Measurements from ENCODE around the gene RELL2.

RELL2 gene

DNA sequence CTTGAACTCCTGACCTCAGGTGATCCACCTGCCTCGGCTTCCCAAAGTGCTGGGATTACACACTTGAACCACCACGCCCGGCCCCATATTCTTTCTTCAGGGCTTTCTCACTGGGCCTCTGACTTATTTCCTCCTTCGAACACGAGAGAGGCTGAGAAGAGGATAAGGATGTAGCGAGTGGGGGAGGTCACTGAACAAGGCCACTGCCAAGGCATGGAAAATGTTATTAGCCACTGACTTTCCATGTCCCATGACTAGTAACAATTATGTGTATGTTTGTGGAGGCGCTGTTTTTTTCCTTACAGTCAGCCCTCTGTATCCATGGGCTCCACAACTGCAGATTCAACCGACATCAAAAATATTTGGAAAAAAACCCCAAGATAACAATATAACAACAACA lies 26.7 kb downstream of the RELL2 start:
- TF ChIP-seq POLR2AphosphoS5 (IDR thresholded peaks at IDR 0.05; ENCODE audit: low read depth, low read length) (no peak), FOXP2 (optimal IDR thresholded peaks at IDR 0.05; ENCODE audit: borderline replicate concordance, extremely low read depth, extremely low read length, insufficient read depth) (no peak), TAF1 (IDR thresholded peaks at IDR 0.05; ENCODE audit: borderline replicate concordance, insufficient read depth, low read length) (no peak), SIN3A (IDR thresholded peaks at IDR 0.05; ENCODE audit: borderline replicate concordance, insufficient read depth, low read length) (no peak)
- TF ChIP-seq, protein P1, sequence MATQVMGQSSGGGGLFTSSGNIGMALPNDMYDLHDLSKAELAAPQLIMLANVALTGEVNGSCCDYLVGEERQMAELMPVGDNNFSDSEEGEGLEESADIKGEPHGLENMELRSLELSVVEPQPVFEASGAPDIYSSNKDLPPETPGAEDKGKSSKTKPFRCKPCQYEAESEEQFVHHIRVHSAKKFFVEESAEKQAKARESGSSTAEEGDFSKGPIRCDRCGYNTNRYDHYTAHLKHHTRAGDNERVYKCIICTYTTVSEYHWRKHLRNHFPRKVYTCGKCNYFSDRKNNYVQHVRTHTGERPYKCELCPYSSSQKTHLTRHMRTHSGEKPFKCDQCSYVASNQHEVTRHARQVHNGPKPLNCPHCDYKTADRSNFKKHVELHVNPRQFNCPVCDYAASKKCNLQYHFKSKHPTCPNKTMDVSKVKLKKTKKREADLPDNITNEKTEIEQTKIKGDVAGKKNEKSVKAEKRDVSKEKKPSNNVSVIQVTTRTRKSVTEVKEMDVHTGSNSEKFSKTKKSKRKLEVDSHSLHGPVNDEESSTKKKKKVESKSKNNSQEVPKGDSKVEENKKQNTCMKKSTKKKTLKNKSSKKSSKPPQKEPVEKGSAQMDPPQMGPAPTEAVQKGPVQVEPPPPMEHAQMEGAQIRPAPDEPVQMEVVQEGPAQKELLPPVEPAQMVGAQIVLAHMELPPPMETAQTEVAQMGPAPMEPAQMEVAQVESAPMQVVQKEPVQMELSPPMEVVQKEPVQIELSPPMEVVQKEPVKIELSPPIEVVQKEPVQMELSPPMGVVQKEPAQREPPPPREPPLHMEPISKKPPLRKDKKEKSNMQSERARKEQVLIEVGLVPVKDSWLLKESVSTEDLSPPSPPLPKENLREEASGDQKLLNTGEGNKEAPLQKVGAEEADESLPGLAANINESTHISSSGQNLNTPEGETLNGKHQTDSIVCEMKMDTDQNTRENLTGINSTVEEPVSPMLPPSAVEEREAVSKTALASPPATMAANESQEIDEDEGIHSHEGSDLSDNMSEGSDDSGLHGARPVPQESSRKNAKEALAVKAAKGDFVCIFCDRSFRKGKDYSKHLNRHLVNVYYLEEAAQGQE (IDR thresholded peaks at IDR 0.05; ENCODE audit: insufficient read depth in 1 of 2, low read depth in 2 of 2, low read length in 2 of 2) = no peak

DNA sequence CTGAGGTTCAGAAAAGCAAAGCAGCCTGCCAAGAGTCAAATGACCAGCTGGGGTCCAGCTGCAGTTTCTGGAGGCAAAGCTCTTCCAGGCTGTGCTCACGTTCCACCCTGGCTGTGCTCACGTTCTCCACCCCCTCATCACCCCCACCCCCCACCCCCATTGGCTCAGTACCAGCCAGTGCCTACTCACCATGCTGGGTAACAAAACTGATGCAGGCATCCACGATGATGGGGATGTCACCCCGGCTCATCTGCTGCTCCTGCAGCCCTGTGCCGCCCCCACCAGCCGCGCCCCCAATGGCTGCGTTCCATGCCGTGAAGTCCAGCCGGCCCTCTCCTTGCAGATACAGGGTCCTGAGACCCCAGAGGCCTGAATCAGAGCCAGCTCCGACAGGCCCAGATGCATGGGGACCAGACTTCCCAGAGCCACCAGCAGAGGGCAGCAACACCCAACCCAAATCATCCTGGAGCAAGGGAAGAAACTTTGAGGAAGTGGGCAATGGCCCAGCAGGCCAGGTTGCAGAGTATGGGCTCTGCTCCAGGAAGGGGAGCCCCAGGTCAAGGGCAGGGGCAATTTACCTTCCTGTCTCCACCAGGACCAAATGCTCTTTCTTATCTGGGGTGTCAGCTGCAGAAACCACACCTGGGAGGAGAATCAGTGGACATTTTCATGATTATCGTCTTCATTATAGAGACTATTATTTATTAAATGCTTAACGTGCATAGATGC lies 28.1 kb downstream of the RELL2 start:
- TF ChIP-seq, protein P1 (IDR thresholded peaks at IDR 0.05; ENCODE audit: insufficient read depth in 1 of 2, low read depth in 2 of 2, low read length in 2 of 2) = no peak
- TF ChIP-seq POLR2AphosphoS5 (IDR thresholded peaks at IDR 0.05; ENCODE audit: low read depth, low read length) = no peak
- no peak for TF ChIP-seq TAF1 (IDR thresholded peaks at IDR 0.05; ENCODE audit: borderline replicate concordance, insufficient read depth, low read length)
- no peak for TF ChIP-seq FOXP2 (optimal IDR thresholded peaks at IDR 0.05; ENCODE audit: borderline replicate concordance, extremely low read depth, extremely low read length, insufficient read depth)
- TF ChIP-seq SIN3A (IDR thresholded peaks at IDR 0.05; ENCODE audit: borderline replicate concordance, insufficient read depth, low read length) = no peak

DNA sequence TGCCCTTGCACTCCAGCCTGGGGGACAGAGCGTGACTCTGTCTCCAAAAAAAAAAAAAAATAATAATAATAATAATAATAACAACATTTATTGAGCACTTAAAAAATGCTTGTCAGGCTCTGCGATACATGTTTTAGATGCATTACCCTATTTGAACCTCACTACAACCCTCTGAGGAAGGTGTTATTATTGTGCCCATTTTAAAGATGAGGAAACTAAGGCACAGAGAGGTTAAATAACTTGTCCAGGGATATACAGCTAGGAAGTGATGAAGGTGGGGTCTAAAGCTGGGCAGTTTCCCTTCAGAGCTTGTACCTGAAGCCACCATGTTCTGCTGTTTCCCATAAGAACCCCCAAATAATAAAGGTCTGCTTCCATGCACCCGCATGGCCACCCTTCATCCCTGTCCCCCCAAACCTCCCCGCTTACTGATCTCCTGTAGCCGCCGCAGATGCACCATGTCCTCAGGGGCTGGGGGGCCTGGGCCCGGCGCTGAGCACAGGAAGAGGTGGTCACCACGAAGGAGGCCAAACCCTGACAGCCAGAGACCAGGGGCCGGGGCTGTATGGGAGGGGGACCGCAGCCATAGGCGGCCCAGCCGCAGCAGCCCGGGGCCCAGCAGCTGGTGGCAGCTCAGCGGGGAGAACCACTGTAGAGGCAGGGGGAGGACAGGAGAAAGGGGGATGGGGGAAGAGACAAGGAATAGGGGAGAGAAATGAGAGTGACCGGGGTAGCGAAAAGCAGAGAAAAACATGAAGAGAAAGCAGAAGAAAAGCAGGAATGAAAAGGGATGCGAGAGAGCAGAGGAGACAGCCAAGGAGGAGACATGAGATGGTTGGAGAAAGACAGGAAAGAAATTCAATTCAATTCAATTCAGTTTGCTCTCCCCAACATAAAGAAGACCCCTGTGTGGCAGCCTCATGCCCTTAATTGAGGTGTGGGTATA lies 29.5 kb downstream of the RELL2 start:
- no peak for TF ChIP-seq SIN3A (IDR thresholded peaks at IDR 0.05; ENCODE audit: borderline replicate concordance, insufficient read depth, low read length)

DNA sequence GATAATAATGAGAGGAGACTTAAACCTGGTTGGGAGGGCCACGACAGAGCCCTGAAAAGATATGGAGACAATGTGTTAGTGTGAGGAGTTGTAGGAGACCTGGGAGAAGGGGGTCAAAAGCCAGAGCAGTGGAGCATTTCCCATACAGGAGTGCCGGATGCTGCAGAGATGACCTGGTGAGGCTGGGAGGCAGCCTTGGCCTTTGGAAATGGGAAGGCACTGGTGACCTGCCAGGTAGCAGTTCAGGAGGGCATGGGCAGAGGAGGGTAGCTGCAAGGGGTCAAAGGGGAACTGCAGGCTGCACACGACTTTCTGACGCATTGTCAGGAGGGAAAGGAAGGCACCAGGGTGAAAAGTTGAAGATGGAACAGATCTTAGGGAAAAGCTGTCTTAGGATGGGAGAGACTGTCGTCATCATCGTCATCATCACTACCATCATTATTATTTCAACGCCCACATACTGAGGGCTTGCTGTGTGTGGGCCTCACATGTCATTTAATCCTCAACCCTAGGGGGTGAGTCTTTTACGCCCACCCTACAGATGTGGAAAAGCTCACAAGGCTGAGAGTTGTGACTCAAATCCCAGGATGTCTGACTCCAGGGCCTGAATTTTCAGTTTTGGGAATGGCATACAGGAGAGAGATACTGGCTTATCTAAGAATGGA lies 31.9 kb downstream of the RELL2 start:
- TF ChIP-seq TAF1 (IDR thresholded peaks at IDR 0.05; ENCODE audit: borderline replicate concordance, insufficient read depth, low read length) (no peak), FOXP2 (optimal IDR thresholded peaks at IDR 0.05; ENCODE audit: borderline replicate concordance, extremely low read depth, extremely low read length, insufficient read depth) (no peak), SIN3A (IDR thresholded peaks at IDR 0.05; ENCODE audit: borderline replicate concordance, insufficient read depth, low read length) (no peak), POLR2AphosphoS5 (IDR thresholded peaks at IDR 0.05; ENCODE audit: low read depth, low read length) (no peak)
- TF ChIP-seq, protein P1 (IDR thresholded peaks at IDR 0.05; ENCODE audit: insufficient read depth in 1 of 2, low read depth in 2 of 2, low read length in 2 of 2) = no peak

DNA sequence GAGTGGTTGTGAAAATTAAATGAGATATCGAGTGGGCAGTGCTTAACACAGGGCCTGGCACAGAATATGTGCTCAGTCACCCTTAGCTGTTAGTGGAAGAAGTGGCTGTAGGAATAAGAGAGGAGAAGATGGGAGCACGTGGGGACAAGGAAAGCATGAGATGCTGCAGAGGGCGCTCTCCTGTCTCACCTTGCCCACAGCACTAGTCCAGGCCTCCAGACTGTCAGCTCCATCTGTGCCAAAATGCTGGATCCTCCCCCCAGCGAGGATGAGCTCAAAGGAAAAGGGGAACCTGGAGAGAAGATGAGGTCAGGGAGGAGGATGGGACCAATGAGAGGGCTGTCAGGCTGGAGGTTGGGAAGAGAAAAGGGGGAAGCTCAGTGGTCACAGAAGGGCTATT lies 32.7 kb downstream of the RELL2 start:
- TF ChIP-seq FOXP2 (optimal IDR thresholded peaks at IDR 0.05; ENCODE audit: borderline replicate concordance, extremely low read depth, extremely low read length, insufficient read depth) (no peak), POLR2AphosphoS5 (IDR thresholded peaks at IDR 0.05; ENCODE audit: low read depth, low read length) (no peak), SIN3A (IDR thresholded peaks at IDR 0.05; ENCODE audit: borderline replicate concordance, insufficient read depth, low read length) (no peak), TAF1 (IDR thresholded peaks at IDR 0.05; ENCODE audit: borderline replicate concordance, insufficient read depth, low read length) (no peak)
- TF ChIP-seq, protein P1 (IDR thresholded peaks at IDR 0.05; ENCODE audit: insufficient read depth in 1 of 2, low read depth in 2 of 2, low read length in 2 of 2) = no peak

All from PFSK-1 (cell line).